Measurements from ENCODE around the gene AOPEP.

Gene AOPEP

DNA sequence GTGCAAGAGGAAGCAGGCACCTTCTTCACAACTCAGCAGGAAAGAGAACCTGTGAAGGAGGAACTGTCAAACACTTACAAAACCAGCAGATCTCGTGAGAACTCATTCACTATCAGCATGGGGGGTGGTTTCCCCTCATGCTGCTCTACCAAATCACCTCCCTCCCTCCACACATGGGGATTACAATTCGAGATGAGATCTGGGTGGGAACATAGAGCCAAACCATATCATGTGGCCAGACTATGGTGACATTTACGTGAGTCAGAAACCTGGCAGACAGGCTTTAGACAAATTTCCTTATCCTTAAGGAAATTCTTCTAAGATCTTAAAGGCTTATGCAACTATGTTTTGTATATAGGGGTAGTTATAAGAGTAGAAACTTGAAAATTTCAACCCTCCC, 8.7 kb upstream of the AOPEP start:
- no peak for TF ChIP-seq EZH2phosphoT487 (IDR thresholded peaks at IDR 0.05; ENCODE audit: borderline replicate concordance, low read length)
- TF ChIP-seq, protein P1, sequence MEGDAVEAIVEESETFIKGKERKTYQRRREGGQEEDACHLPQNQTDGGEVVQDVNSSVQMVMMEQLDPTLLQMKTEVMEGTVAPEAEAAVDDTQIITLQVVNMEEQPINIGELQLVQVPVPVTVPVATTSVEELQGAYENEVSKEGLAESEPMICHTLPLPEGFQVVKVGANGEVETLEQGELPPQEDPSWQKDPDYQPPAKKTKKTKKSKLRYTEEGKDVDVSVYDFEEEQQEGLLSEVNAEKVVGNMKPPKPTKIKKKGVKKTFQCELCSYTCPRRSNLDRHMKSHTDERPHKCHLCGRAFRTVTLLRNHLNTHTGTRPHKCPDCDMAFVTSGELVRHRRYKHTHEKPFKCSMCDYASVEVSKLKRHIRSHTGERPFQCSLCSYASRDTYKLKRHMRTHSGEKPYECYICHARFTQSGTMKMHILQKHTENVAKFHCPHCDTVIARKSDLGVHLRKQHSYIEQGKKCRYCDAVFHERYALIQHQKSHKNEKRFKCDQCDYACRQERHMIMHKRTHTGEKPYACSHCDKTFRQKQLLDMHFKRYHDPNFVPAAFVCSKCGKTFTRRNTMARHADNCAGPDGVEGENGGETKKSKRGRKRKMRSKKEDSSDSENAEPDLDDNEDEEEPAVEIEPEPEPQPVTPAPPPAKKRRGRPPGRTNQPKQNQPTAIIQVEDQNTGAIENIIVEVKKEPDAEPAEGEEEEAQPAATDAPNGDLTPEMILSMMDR (IDR thresholded peaks at IDR 0.05; ENCODE audit: low read depth, low read length, poor library complexity, severe bottlenecking), result no peak
- Histone ChIP-seq H3K9me3 (ENCODE audit: control insufficient read depth, insufficient read depth, low read length) (peaks cover 3% of the 10 kb centered on the region; the same call in 1 of the 2 replicates), H3K4me1 (ENCODE audit: control insufficient read depth, low read length) (no peaks in the 10 kb centered on the region), H4K20me1 (ENCODE audit: control insufficient read depth, insufficient read depth, low read depth, low read length) (no peaks in the 10 kb centered on the region), H3K4me2 (ENCODE audit: low read length) (no peak overlapping the region), H3K27me3 (ENCODE audit: control insufficient read depth, low read length) (peaks cover 4% of the 10 kb centered on the region; the same call in 1 of the 2 replicates), H3K4me3 (ENCODE audit: low read length) (no peak overlapping the region), H3K36me3 (ENCODE audit: control insufficient read depth, low read length) (no peaks in the 10 kb centered on the region), H3K79me2 (ENCODE audit: control insufficient read depth, low read length) (no peaks in the 10 kb centered on the region), H3K9me2 (replicated peaks; ENCODE audit: control insufficient read depth, low read length) (no peaks in the 10 kb centered on the region), H3K27ac (ENCODE audit: low read depth, low read length) (no peak overlapping the region), H3F3A (ENCODE audit: control insufficient read depth, insufficient read depth) (no peaks in the 10 kb centered on the region)

DNA sequence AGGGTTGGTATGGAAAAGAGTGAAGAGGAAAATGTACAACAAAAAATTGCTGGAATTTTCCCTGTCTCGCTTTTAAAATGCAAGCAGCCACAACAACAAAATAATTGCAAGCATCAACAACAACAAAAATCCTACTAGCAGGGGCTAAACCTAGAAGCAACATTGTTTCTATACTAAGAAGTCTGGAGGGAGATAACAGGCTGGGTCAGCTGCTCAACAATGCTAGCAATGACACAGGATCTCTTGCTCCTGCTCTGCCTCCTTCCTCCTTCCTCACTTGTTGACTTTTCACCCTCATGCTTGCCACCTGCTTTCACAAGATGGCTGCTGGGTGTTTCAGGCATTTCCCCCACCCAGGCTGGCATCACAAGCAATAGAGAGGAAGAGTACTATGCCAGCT, 7.6 kb upstream of the AOPEP start:
- Histone ChIP-seq H3K9me2 (replicated peaks; ENCODE audit: control insufficient read depth, low read length) (no peaks in the 10 kb centered on the region), H3K27me3 (ENCODE audit: control insufficient read depth, low read length) (peaks cover 4% of the 10 kb centered on the region; the same call in 1 of the 2 replicates), H4K20me1 (ENCODE audit: control insufficient read depth, insufficient read depth, low read depth, low read length) (no peaks in the 10 kb centered on the region), H3K4me3 (ENCODE audit: low read length) (no peak overlapping the region), H3K79me2 (ENCODE audit: control insufficient read depth, low read length) (no peaks in the 10 kb centered on the region), H3K9me3 (ENCODE audit: control insufficient read depth, insufficient read depth, low read length) (peaks cover 3% of the 10 kb centered on the region; the same call in 1 of the 2 replicates), H3K36me3 (ENCODE audit: control insufficient read depth, low read length) (no peaks in the 10 kb centered on the region), H3K4me1 (ENCODE audit: control insufficient read depth, low read length) (no peaks in the 10 kb centered on the region), H3F3A (ENCODE audit: control insufficient read depth, insufficient read depth) (no peaks in the 10 kb centered on the region), H3K4me2 (ENCODE audit: low read length) (no peak overlapping the region), H3K27ac (ENCODE audit: low read depth, low read length) (no peak overlapping the region)
- no peak for TF ChIP-seq EZH2phosphoT487 (IDR thresholded peaks at IDR 0.05; ENCODE audit: borderline replicate concordance, low read length)
- TF ChIP-seq, protein P1 (IDR thresholded peaks at IDR 0.05; ENCODE audit: low read depth, low read length, poor library complexity, severe bottlenecking), result no peak

DNA sequence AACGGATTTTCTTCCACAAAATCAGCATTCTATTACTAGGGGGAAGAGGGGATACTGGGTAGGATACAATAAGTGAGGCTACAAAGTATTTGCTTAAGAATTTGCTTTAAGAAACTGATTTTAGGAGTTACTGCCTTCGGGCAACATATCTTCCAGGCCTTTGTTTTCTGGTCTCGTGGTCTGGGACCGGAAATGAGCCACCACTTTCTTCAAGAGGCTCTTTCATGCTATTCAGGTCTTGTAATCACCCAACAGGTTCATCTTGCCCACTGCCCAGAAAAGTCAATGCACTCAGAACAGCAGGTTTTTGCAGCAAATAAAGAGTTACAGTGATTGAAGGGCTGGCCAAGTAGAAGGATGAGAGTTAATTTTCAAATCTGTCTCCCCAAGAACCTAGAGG, 6.6 kb upstream of the AOPEP start:
- Histone ChIP-seq H3K27me3 (ENCODE audit: control insufficient read depth, low read length) (peaks cover 4% of the 10 kb centered on the region; the same call in 1 of the 2 replicates), H3K27ac (ENCODE audit: low read depth, low read length) (no peak overlapping the region), H3K4me3 (ENCODE audit: low read length) (no peak overlapping the region), H3K79me2 (ENCODE audit: control insufficient read depth, low read length) (no peaks in the 10 kb centered on the region), H3K9me2 (replicated peaks; ENCODE audit: control insufficient read depth, low read length) (no peaks in the 10 kb centered on the region), H3K36me3 (ENCODE audit: control insufficient read depth, low read length) (no peaks in the 10 kb centered on the region), H3K4me2 (ENCODE audit: low read length) (no peak overlapping the region), H3K9me3 (ENCODE audit: control insufficient read depth, insufficient read depth, low read length) (peaks cover 3% of the 10 kb centered on the region; the same call in 1 of the 2 replicates), H3F3A (ENCODE audit: control insufficient read depth, insufficient read depth) (no peaks in the 10 kb centered on the region), H4K20me1 (ENCODE audit: control insufficient read depth, insufficient read depth, low read depth, low read length) (no peaks in the 10 kb centered on the region), H3K4me1 (ENCODE audit: control insufficient read depth, low read length) (no peaks in the 10 kb centered on the region)
- no peak for TF ChIP-seq EZH2phosphoT487 (IDR thresholded peaks at IDR 0.05; ENCODE audit: borderline replicate concordance, low read length)
- TF ChIP-seq, protein P1 (IDR thresholded peaks at IDR 0.05; ENCODE audit: low read depth, low read length, poor library complexity, severe bottlenecking), result no peak

Data from DOHH2 (cell line).